Keratinocyte (primary cell): ENCODE results near the gene HTRA3.

Experiments used
- EZH2 ChIP-seq: IDR thresholded peaks from one replicate; pipeline ENCODE4 v1.6.1; 2012; ENCODE audit warnings: inconsistent platforms, mild to moderate bottlenecking, low read length, moderate library complexity
- TF ChIP-seq, protein P1 (sequence below), 3 experiments: IDR thresholded peaks in 1 of 3; conservative IDR thresholded peaks in 1 of 3; optimal IDR thresholded peaks in 1 of 3; 2 replicates in 2 of 3; 3 replicates in 1 of 3; pipeline versions ENCODE3 to v1.5.1; 2011; ENCODE audit warnings: low read length in 3 of 3, mild to moderate bottlenecking in 3 of 3, moderate library complexity in 2 of 3, control low read depth in 1 of 3, inconsistent platforms in 1 of 3; ENCODE audit not compliant: insufficient read depth in 2 of 3; ENCODE audit errors: extremely low read depth in 1 of 3

DNA sequence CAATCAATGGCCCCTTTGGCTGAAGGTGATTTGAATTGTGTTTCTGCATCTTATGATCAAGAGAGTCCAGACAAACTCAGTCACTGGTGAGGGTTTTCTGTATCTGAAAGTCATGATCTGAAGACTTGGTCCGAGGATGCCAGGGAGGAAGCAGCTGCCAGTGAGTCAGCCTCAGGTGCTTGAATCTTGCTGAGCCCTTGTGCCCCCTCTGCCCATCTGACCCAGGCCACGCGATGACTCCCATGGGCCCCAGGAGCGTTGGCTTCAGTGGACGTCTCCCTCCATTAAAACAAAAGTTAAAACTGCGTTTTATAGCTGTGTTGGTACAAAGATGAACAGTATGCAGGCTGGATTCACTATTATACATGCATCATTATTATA lies 62.0 kb downstream of the HTRA3 start:
- TF ChIP-seq, protein P1, sequence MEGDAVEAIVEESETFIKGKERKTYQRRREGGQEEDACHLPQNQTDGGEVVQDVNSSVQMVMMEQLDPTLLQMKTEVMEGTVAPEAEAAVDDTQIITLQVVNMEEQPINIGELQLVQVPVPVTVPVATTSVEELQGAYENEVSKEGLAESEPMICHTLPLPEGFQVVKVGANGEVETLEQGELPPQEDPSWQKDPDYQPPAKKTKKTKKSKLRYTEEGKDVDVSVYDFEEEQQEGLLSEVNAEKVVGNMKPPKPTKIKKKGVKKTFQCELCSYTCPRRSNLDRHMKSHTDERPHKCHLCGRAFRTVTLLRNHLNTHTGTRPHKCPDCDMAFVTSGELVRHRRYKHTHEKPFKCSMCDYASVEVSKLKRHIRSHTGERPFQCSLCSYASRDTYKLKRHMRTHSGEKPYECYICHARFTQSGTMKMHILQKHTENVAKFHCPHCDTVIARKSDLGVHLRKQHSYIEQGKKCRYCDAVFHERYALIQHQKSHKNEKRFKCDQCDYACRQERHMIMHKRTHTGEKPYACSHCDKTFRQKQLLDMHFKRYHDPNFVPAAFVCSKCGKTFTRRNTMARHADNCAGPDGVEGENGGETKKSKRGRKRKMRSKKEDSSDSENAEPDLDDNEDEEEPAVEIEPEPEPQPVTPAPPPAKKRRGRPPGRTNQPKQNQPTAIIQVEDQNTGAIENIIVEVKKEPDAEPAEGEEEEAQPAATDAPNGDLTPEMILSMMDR (optimal IDR thresholded peaks at IDR 0.05 in 1 of 3, IDR thresholded peaks at IDR 0.05 in 1 of 3, conservative IDR thresholded peaks at IDR 0.05 in 1 of 3; ENCODE audit: extremely low read depth in 1 of 3, insufficient read depth in 2 of 3, low read length in 3 of 3): no peak
- no peak for TF ChIP-seq EZH2
